Measurements from ENCODE around the gene PCDHGC4.

GRCh38 chr5:141512390-141512910 is 27.6 kb downstream of the PCDHGC4 start:
- TF ChIP-seq, protein P1, sequence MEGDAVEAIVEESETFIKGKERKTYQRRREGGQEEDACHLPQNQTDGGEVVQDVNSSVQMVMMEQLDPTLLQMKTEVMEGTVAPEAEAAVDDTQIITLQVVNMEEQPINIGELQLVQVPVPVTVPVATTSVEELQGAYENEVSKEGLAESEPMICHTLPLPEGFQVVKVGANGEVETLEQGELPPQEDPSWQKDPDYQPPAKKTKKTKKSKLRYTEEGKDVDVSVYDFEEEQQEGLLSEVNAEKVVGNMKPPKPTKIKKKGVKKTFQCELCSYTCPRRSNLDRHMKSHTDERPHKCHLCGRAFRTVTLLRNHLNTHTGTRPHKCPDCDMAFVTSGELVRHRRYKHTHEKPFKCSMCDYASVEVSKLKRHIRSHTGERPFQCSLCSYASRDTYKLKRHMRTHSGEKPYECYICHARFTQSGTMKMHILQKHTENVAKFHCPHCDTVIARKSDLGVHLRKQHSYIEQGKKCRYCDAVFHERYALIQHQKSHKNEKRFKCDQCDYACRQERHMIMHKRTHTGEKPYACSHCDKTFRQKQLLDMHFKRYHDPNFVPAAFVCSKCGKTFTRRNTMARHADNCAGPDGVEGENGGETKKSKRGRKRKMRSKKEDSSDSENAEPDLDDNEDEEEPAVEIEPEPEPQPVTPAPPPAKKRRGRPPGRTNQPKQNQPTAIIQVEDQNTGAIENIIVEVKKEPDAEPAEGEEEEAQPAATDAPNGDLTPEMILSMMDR (IDR thresholded peaks at IDR 0.05): peak; percentile 87 to 97 (median 94)
- peak in 1 of 2 donors; percentile 41 for TF ChIP-seq POLR2A (IDR thresholded peaks at IDR 0.05)

All from adrenal gland (tissue), 5 donors.